DND-41 (cell line): ENCODE measurements around the gene RELL1.

Source experiments
- ATAC-seq: fragments of 200-7000 bp; cut with Tn5 transposase; 3 replicates; pipeline ENCODE4 v1.9.1; 2021; ENCODE audit warnings: low read depth; ENCODE audit not compliant: insufficient read depth
- DNase-seq: peaks from one replicate; pipeline ENCODE4 v3.0.0-alpha.2; 2020
- H2AFZ ChIP-seq: 2 replicates; pipeline ENCODE4 v1.6.0; 2012; ENCODE audit warnings: low read depth, low read length
- H3K27ac ChIP-seq: 2 replicates; pipeline ENCODE4 v1.5.1; 2012; ENCODE audit warnings: low read length, inconsistent platforms
- H3K27me3 ChIP-seq: fragments of 200-600 bp; sonication (generic); 2 replicates; pipeline ENCODE4 v1.6.0; 2012; ENCODE audit warnings: low read length, mild to moderate bottlenecking, inconsistent platforms; ENCODE audit not compliant: insufficient read depth, poor library complexity
- H3K36me3 ChIP-seq: 2 replicates; pipeline ENCODE4 v1.5.1; 2012; ENCODE audit warnings: low read length, inconsistent platforms; ENCODE audit not compliant: insufficient read depth
- H3K4me1 ChIP-seq: 2 replicates; pipeline ENCODE4 v1.5.1; 2012; ENCODE audit warnings: mild to moderate bottlenecking, low read length; ENCODE audit not compliant: insufficient read depth
- H3K4me2 ChIP-seq: 2 replicates; pipeline ENCODE4 v1.6.0; 2012; ENCODE audit warnings: mild to moderate bottlenecking, moderate library complexity, low read length, inconsistent platforms; ENCODE audit not compliant: insufficient read depth
- H3K4me3 ChIP-seq, 2 experiments: fragments of 200-600 bp in 1 of 2; shearing (Covaris generic) in 1 of 2; 2 replicates each; pipeline ENCODE4 v1.5.1; 2012 to 2016; ENCODE audit warnings: inconsistent platforms in 2 of 2, low read length in 2 of 2, mild to moderate bottlenecking in 2 of 2, low read depth in 1 of 2, moderate library complexity in 1 of 2
- H3K79me2 ChIP-seq: 2 replicates; pipeline ENCODE4 v1.6.0; 2012; ENCODE audit warnings: low read length, inconsistent platforms; ENCODE audit not compliant: insufficient read depth
- H3K9ac ChIP-seq: 2 replicates; pipeline ENCODE4 v1.6.0; 2012; ENCODE audit warnings: low read depth, mild to moderate bottlenecking, inconsistent platforms, low read length, moderate library complexity
- H3K9me3 ChIP-seq: 2 replicates; pipeline ENCODE4 v1.5.1; 2012; ENCODE audit warnings: low read length, moderate library complexity, mild to moderate bottlenecking, inconsistent platforms; ENCODE audit not compliant: insufficient read depth, severe bottlenecking
- H4K20me1 ChIP-seq: 2 replicates; pipeline ENCODE4 v1.6.0; 2012; ENCODE audit warnings: low read length; ENCODE audit not compliant: insufficient read depth
- CTCF ChIP-seq: IDR thresholded peaks from 2 replicates; pipeline ENCODE4 v1.5.1; 2012; ENCODE audit warnings: borderline replicate concordance, low read length, moderate library complexity, mild to moderate bottlenecking; ENCODE audit not compliant: poor library complexity, severe bottlenecking; ENCODE audit errors: extremely low read depth
- EZH2 ChIP-seq: IDR thresholded peaks from 3 replicates; pipeline ENCODE4 v1.6.1; 2012; ENCODE audit warnings: borderline replicate concordance, low read depth, mild to moderate bottlenecking, moderate library complexity, low read length, inconsistent platforms; ENCODE audit not compliant: severe bottlenecking

The RELL1 gene

DNA sequence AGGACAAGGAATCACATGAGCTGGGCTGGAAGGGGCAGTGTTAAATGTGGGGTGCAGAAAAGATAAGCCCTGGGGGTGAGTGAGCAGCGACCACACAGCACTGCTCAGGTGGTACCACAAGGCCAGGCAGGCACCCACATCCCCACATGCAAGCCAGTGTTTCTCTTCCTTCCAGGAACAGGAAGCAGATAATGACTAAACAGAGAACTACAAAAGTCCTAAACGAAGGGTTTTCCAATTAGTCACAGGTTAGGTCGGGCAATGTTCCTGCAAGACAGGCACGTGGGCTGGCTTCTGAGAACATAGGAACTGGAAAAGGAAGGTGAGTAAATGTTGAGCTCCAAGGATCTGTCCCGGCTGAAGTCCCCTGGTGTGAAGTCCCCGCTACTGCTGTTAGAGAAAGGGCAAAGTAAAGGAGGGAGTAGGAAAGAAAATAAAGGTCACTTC is 19.5 kb downstream of the RELL1 start:
- Histone ChIP-seq H3K27ac (peak overlapping the region; percentile 26; the same call in 1 of the 2 replicates), H3K4me2 (no peak overlapping the region), H2AFZ (no peak overlapping the region), H3K4me1 (peaks cover 5% of the 10 kb centered on the region), H3K27me3 (no peaks in the 10 kb centered on the region), H3K36me3 (no peaks in the 10 kb centered on the region), H3K9ac (no peak overlapping the region), H3K79me2 (peaks cover 38% of the 10 kb centered on the region), H3K4me3 (no peak overlapping the region), H4K20me1 (peaks cover 6% of the 10 kb centered on the region; the same call in 1 of the 2 replicates), H3K9me3 (no peaks in the 10 kb centered on the region)
- ATAC-seq (peak; percentile 84), DNase-seq (peak; percentile 30)
- no peak for TF ChIP-seq CTCF
- no peak for TF ChIP-seq EZH2

DNA sequence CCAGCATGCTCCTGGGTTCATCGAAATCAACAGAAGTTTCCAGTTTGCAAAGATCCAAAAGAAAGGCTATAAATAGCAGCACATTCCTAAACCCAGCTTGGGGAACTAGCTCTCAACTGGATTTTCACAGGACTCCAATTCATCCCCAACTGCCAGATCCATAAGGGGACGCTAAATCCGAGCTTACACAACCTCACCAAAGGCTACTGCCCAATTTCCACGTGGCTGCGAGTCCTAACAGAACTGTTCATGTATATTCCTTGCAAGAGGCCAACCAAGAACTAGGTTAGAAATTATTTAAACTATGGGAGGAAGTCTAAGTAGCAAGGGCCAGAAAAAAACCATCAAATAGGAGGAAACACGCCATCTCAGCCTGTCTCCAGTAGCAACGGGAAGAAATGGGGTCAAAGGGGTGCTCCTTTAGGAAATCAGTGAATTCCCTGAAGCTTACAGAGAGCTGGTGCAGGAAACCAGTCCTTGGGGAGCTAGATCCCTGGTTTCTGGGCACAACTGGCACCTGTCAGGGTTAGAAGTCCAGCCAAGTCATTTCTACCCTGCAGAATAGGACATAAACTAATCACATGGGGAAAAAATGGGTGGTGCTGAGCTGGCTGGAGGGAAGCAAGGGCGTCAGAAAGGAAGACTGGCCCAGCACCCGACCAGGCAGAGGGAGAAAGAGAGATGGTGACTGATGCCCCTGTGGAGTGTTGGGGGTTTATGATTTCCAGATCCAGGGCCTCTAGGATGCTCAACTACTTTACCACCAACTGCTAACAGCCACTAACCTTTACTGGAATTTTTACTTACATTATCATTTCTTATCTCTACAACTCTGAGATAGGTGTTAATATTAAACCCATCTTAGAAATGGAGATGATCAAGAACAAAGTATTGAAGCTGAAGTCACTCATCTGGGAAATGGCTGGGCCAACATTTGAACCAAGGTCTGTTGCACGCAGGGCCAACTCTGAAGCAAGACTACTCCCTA is 20.5 kb downstream of the RELL1 start:
- DNase-seq (no peak), ATAC-seq (no peak)
- H3K27me3 ChIP-seq = no peaks in the 10 kb centered on the region
- peaks cover 35% of the 10 kb centered on the region for H3K79me2 ChIP-seq
- no peak overlapping the region for H3K4me3 ChIP-seq
- H3K9me3 ChIP-seq = no peaks in the 10 kb centered on the region
- H3K4me2 ChIP-seq = no peak overlapping the region
- H2AFZ ChIP-seq = no peak overlapping the region
- H3K27ac ChIP-seq = no peak overlapping the region
- TF ChIP-seq EZH2 (no peak), CTCF (no peak)
- H3K9ac ChIP-seq = no peak overlapping the region
- H3K36me3 ChIP-seq = no peaks in the 10 kb centered on the region
- H4K20me1 ChIP-seq = peaks cover 8% of the 10 kb centered on the region; the same call in 1 of the 2 replicates
- H3K4me1 ChIP-seq = peaks cover 5% of the 10 kb centered on the region

GRCh38 chr4:37664696-37665095 is 21.5 kb downstream of the RELL1 start:
- DNase-seq (no peak), ATAC-seq (no peak)
- TF ChIP-seq CTCF (no peak), EZH2 (no peak)
- Histone ChIP-seq H3K27ac (no peak overlapping the region), H3K79me2 (peaks cover 36% of the 10 kb centered on the region), H3K4me1 (peaks cover 9% of the 10 kb centered on the region), H3K9me3 (no peaks in the 10 kb centered on the region), H3K4me3 (no peak overlapping the region), H3K27me3 (no peaks in the 10 kb centered on the region), H4K20me1 (peaks cover 12% of the 10 kb centered on the region; the same call in 1 of the 2 replicates), H3K4me2 (no peak overlapping the region), H3K36me3 (no peaks in the 10 kb centered on the region), H2AFZ (no peak overlapping the region), H3K9ac (no peak overlapping the region)
